ENCODE results near the gene QSOX1.

The QSOX1 gene

GRCh38 chr1:180243517-180244221 is 89.0 kb downstream of the QSOX1 start:
- H3K27me3 ChIP-seq (ENCODE audit: control insufficient read depth, low read length) = peaks cover 17% of the 10 kb centered on the region

GRCh38 chr1:180244840-180245239 is 90.2 kb downstream of the QSOX1 start:
- no peaks in the 10 kb centered on the region for H3K4me1 ChIP-seq (ENCODE audit: control insufficient read depth, low read length)
- H3K79me2 ChIP-seq (ENCODE audit: control insufficient read depth, low read length) = no peaks in the 10 kb centered on the region
- H3K36me3 ChIP-seq (ENCODE audit: control insufficient read depth, low read length) = no peaks in the 10 kb centered on the region
- no peak overlapping the region for H3K4me3 ChIP-seq (ENCODE audit: low read length)
- H3K9me3 ChIP-seq (ENCODE audit: control insufficient read depth, insufficient read depth, low read length) = no peaks in the 10 kb centered on the region
- no peaks in the 10 kb centered on the region for H4K20me1 ChIP-seq (ENCODE audit: control insufficient read depth, insufficient read depth, low read depth, low read length)
- peaks cover 5% of the 10 kb centered on the region; the same call in 1 of the 2 replicates for H3K27me3 ChIP-seq (ENCODE audit: control insufficient read depth, low read length)
- H3K4me2 ChIP-seq (ENCODE audit: low read length) = no peak overlapping the region
- TF ChIP-seq CTCF (IDR thresholded peaks at IDR 0.05; ENCODE audit: low read depth, low read length, poor library complexity, severe bottlenecking) (no peak), EZH2phosphoT487 (IDR thresholded peaks at IDR 0.05; ENCODE audit: borderline replicate concordance, low read length) (no peak)
- no peaks in the 10 kb centered on the region for H3F3A ChIP-seq (ENCODE audit: control insufficient read depth, insufficient read depth)
- no peaks in the 10 kb centered on the region for H3K9me2 ChIP-seq (replicated peaks; ENCODE audit: control insufficient read depth, low read length)
- no peak overlapping the region for H3K27ac ChIP-seq (ENCODE audit: low read depth, low read length)

More at GRCh38 chr1:180243517-180244221, 89.0 kb downstream of the QSOX1 start:
- H3K4me2 ChIP-seq (ENCODE audit: low read length) = no peak overlapping the region
- no peaks in the 10 kb centered on the region for H3K9me3 ChIP-seq (ENCODE audit: control insufficient read depth, insufficient read depth, low read length)
- no peaks in the 10 kb centered on the region for H3K36me3 ChIP-seq (ENCODE audit: control insufficient read depth, low read length)
- no peak for TF ChIP-seq EZH2phosphoT487 (IDR thresholded peaks at IDR 0.05; ENCODE audit: borderline replicate concordance, low read length)
- TF ChIP-seq CTCF (IDR thresholded peaks at IDR 0.05; ENCODE audit: low read depth, low read length, poor library complexity, severe bottlenecking) = no peak
- no peak overlapping the region for H3K4me3 ChIP-seq (ENCODE audit: low read length)
- H3K9me2 ChIP-seq (replicated peaks; ENCODE audit: control insufficient read depth, low read length) = no peaks in the 10 kb centered on the region
- H3K79me2 ChIP-seq (ENCODE audit: control insufficient read depth, low read length) = no peaks in the 10 kb centered on the region
- H4K20me1 ChIP-seq (ENCODE audit: control insufficient read depth, insufficient read depth, low read depth, low read length) = no peaks in the 10 kb centered on the region
- no peaks in the 10 kb centered on the region for H3F3A ChIP-seq (ENCODE audit: control insufficient read depth, insufficient read depth)
- peaks cover 8% of the 10 kb centered on the region for H3K4me1 ChIP-seq (ENCODE audit: control insufficient read depth, low read length)
- no peak overlapping the region for H3K27ac ChIP-seq (ENCODE audit: low read depth, low read length)

GRCh38 chr1:180246579-180246978 is 91.9 kb downstream of the QSOX1 start:
- Histone ChIP-seq H3K9me3 (ENCODE audit: control insufficient read depth, insufficient read depth, low read length) (no peaks in the 10 kb centered on the region), H4K20me1 (ENCODE audit: control insufficient read depth, insufficient read depth, low read depth, low read length) (no peaks in the 10 kb centered on the region), H3K79me2 (ENCODE audit: control insufficient read depth, low read length) (no peaks in the 10 kb centered on the region), H3K4me3 (ENCODE audit: low read length) (no peak overlapping the region), H3K27me3 (ENCODE audit: control insufficient read depth, low read length) (no peaks in the 10 kb centered on the region), H3K4me1 (ENCODE audit: control insufficient read depth, low read length) (no peaks in the 10 kb centered on the region), H3F3A (ENCODE audit: control insufficient read depth, insufficient read depth) (no peaks in the 10 kb centered on the region), H3K4me2 (ENCODE audit: low read length) (no peak overlapping the region), H3K27ac (ENCODE audit: low read depth, low read length) (no peak overlapping the region), H3K36me3 (ENCODE audit: control insufficient read depth, low read length) (no peaks in the 10 kb centered on the region), H3K9me2 (replicated peaks; ENCODE audit: control insufficient read depth, low read length) (no peaks in the 10 kb centered on the region)
- no peak for TF ChIP-seq CTCF (IDR thresholded peaks at IDR 0.05; ENCODE audit: low read depth, low read length, poor library complexity, severe bottlenecking)
